ENCODE measurements around the gene FUT6. TPM values are rescaled to one million over a fixed set of nuclear protein-coding genes. Genes with fewer than 3 reads are reported as not detected.
A peak's percentile ranks its signal among the peaks of the same experiment; 100 is the strongest.
"Not testable (repeated sequence)": the region's sequence is repeated elsewhere in the genome, so short reads cannot be mapped to it uniquely, and the experiment has no call there.

The FUT6 gene, protein sequence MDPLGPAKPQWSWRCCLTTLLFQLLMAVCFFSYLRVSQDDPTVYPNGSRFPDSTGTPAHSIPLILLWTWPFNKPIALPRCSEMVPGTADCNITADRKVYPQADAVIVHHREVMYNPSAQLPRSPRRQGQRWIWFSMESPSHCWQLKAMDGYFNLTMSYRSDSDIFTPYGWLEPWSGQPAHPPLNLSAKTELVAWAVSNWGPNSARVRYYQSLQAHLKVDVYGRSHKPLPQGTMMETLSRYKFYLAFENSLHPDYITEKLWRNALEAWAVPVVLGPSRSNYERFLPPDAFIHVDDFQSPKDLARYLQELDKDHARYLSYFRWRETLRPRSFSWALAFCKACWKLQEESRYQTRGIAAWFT
- total RNA-seq (2014; rRNA removed; shearing (Covaris generic)), result not detected in 2 replicates

DNA sequence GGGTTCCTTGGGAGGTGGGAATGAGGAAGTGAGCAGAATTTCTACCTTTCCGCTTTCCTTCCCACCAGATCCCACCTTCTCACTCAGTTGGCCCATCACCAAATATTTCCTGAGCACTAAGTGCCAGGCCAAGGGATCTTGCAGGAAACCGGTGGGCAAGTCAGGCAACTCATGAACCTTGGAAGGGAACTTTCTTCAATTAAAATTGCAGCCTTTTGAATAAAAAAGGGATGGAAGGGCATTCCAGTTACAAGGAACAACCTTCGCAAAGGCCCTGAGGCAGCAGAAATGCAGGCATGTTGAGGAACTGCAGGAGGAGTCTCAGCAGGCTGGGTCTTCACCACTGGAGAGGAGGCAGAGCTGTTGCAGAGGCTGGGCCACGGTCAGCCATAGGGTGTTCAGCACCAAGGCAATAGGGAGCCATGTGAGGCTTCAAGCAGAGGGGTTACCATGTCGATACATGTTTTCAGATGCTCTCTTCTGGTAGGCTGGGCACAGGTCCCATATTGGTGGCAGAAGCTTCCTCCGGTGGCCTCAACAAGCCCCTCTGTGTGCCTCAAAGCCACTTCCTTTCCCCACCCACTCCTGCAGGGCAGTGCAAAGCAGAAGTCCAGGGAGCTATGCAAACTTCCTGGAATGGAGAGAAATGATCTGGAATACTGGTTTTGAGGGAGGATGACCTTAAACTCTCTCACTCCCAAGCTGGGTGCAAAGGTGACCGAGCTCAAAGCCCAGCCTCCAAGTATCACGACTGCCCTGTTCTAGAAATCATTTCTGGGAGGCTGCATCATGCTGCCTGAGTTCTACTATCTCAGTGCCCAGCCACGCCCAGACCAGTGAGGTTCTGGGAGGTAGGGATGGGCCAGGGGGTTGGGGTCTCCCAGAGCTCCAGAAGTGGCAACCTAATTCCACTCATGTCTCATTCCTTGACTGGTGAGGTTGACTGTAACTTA, at the start of gene FUT6:
TSS of gene FUT6 (minus strand) at position 638 of the 953 bp plus-strand sequence. CDS start 7,135 bp downstream, outside the sequence.
- DNase-seq (ENCODE audit: low read depth), result no peak

DNA sequence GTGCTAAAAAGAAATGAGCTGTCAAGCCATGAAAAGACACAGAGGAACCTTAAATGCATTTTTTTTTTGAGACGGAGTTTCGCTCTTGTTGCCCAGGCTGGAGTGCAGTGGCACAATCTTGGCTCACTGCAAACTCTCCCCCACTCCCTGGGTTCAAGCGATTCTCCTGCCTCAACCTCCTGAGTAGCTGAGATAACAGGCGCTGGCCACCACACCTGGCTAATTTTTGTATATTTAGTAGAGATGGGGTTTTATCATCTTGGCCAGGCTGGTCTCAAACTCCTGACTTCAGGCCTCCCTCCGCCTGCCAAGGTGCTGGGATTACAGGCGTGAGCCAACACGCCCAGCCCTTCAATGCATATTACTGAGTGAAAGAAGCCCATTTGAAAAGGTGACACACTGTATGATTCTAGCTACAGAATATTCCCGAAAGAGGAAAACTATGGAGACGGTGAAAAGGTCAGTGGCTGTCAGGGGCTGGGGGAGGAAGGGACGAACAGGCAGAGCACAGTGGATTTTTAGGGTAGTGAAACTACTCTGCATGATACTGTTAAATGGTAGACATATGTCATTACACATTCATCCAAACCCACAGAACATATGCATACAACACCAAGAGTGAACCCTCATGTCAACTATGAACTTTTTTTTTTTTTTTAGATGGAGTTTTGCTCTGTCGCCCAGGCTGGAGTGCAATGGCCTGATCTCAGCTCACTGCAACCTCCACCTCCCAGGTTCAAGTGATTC, 44.7 kb upstream of the FUT6 start:
- DNase-seq (ENCODE audit: low read depth), result not testable (repeated sequence)

DNA sequence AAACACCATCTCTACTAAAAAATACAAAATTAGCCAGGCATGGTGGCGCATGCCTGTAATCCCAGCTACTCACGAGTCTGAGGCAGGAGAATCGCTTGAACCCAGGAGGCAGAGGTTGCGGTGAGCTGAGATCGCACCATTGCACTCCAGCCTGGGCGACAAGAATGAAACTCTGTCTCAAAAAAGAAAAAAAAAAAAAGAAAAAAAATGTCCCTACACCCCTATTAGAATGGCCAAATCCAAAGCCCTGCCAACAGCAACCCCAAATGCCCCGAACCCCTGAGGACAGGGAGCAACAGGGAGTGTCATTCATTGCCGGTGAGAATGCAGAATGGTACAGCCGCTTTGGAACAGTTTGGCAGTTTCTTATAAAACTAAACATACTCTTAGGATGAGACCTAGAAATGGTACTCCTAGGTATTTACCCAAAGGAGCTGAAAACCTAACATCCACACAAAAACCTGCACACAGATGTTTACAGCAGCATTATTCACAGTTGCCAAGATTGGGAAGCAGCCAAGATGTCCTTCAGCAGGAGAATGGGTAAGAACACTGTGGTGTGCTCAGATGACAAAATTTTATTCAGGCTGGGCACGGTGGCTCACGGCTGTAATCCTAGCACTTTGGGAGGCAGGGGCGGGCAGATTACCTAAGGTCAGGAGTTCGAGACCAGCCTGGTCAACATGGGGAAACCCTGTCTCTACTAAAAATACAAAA, 43.8 kb upstream of the FUT6 start:
- not testable (repeated sequence) for DNase-seq (ENCODE audit: low read depth)

DNA sequence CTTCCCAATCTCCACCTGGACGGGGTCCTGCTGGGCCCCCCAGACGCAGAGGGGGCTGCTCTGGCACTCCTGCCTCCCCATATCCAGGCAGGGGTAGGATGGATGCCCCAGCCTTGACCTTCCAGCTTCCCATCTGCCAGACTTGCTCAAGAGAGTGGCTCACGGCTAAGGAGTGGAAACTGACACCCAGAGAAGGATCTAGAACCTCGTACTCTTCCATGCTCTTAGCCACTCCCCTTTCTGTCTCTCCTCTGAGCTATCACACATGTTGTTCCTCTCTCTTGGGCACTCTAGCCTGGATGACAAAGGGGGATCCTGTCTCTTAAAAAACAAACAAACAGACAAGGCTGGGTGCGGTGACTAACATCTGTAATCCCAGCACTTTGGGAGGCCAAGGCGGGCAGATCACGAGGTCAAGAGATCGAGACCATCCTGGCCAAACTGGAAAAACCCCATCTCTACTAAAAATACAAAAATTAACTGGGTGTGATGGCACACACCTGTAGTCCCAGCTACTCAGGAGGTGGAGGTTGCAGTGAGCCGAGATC, 43.0 kb upstream of the FUT6 start:
- peak; percentile 15 for DNase-seq (ENCODE audit: low read depth)

DNA sequence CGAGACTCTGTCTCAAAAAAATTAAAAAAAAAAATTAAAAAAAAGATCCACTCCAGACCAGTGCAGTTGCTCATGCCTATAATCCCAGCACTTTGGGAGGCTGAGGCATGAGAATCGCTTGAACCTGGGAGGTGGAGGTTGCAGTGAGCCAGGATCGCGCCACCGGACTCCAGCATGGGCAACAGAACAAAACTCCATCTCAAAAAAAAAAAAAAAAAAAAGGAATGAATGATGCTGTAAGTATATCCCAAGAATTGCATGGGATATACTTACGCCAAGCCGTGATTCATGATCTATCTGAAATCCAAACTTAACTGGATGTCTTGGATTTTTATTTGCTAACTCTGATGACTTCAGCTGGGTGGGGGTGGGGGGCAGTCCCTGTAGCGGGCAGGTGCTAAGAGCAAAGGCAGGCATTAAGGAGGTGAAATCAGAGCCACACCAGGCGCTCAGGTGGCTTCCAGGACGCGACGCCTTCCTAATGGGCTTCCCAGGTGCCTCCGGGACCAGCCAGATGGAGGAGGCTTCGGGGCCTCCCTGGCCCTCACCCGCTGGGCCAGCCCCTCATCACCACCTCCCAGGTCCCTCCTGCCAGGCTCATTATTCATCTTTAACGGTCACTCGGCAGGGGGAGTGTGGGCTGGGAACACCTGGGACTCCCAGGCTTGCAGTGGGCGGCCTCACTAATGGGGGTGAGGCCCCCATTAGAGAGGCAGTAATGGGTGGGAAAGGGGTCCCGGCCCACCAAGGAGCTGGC, 42.2 kb upstream of the FUT6 start:
- DNase-seq (ENCODE audit: low read depth), result no peak

DNA sequence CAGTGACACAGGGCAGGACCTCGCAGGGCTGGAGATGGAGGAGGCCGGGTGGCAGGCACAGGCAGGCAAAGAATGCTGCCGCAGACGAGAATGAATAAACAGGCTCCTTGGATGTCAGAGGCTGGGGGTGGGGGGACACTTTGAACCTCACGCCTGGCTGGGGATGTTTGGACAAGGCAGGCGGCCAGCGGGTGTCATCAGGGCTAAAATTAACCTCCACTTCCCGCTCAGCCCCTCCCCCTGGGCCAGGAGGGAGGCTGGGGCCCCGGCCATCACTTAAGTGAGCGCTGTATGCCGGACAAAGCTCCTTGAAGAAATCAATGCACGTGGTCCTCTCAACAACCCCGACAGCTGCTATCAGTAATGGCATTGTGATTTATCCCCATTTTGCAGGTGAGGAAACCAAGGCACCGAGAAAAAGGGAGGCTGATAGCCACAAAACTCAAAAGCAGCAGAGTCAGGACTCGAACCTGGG, 41.1 kb upstream of the FUT6 start:
- DNase-seq (ENCODE audit: low read depth), result peak; percentile 28

DNA sequence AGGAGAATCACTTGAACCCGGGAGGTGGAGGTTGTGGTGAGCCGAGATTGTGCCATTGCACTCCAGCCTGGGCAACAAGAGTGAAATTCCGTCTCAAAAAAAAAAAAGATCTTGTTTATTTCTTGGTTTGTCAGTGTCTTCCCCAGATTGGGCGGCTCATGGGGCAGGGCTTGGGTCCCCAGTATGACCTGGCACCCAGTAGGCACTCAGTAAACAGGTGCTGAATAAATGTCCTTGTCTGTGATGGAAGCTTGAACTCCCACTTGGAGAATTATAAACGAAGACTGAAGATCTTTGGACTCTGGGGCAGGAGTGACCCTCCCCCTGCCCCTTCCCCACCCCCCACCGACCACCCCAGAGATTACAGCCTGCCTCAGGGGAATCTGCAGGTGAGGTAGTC, 40.7 kb upstream of the FUT6 start:
- no peak for DNase-seq (ENCODE audit: low read depth)

DNA sequence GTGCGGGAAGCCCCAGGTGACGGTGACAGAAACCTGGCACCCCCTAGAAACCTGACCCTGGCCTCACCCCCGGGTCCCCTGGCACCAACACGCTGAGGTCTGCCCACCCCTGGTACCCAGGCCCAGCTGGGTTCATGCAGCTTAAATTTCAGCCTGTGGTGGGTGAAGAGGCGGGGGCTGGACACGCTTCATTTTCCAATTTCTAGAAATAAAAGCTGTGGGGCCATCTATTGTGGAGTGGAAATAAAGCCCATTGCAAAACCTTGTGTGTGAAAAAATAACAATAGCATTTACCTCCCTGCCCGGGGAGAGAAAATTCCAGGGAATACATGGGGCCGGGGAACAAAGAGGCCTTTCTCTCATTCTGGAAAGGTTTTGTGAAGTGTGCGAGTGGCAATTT, 38.4 kb upstream of the FUT6 start:
- DNase-seq (ENCODE audit: low read depth), result no peak

DNA sequence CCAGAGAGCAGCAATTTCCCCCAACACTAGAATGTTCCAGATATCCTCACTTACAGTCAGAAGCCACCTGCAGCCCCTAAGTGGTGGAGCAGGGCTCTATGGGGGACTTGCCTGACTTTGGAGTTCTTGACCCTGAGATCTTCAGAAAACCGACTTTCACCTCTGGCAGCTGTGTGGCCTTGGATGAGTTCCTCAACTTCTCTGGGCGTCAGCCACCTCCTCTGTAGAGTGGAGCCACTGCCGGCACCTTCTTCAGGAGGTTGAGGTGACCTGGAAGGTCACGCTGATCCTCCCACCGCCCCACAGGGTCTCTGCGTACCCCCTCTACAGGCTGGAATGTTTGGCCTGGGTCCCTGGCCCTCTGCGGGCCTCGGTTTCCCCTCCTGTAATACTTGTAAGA, 37.9 kb upstream of the FUT6 start:
- no peak for DNase-seq (ENCODE audit: low read depth)

DNA sequence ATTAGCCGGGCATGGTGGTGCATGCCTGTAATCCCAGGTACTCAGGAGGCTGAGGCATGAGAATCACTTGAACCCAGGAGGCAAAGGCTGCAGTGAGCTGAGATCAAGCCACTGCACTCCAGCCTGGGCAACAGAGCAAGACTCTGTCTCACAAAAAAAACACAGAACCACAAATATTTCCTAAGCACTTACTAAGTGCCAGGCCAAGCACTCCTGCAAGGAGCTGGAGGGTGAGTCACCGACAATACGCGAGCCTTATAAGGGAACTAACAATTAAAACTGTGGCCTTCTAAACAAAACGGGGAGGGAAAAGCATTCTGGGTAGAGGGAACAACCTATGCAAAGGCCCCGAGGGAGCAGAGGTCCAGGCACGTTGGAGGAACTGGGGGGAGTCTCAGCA, 35.0 kb upstream of the FUT6 start:
- DNase-seq (ENCODE audit: low read depth), result peak; percentile 65

DNA sequence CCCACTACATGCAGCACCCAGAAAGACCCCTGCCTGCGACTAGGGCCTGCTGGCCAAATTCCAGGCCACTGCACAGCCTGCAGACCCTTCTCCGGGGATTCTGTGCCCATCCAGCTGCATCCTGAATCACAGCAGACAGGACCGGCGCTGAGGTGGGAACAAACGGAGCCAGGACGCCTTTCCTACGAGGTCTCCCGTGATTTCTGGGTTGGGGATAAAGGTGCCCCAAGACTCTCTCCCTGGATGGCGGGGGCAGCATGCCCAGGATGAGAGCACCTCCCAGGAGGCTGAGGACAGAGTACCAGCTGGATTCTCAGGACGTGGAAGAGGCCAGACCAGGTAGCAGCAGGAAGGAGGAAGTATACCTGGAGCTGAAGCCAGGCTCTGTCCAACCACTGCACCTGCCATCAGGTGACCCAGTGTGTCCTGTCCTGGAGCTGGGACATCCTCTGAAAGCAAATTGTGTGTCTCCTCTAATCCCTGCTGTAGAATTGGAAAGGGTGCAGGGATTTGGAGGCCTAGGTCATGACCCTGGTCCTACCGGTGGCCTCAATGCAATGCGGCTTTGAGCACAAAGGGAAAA, 34.2 kb upstream of the FUT6 start:
- DNase-seq (ENCODE audit: low read depth), result no peak

DNA sequence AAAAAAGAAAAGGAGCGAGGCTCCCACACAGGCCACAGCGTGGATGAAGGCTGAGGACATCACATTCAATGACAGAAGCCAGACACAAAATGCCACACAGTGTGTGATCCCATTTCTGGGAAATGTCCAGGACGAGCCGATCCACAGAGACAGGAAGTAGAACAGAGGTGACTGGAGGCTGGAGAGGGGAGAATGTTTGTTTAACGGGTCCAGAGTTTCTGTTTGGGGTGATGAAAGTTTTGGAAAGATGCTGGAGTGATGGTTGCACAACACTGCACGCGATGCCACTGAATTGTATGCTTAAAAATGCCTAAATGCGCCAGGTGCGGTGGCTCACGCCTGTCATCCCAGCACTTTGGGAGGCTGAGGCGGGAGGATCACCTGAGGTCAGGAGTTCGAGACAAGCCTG, 31.5 kb upstream of the FUT6 start:
- no peak for DNase-seq (ENCODE audit: low read depth)

DNA sequence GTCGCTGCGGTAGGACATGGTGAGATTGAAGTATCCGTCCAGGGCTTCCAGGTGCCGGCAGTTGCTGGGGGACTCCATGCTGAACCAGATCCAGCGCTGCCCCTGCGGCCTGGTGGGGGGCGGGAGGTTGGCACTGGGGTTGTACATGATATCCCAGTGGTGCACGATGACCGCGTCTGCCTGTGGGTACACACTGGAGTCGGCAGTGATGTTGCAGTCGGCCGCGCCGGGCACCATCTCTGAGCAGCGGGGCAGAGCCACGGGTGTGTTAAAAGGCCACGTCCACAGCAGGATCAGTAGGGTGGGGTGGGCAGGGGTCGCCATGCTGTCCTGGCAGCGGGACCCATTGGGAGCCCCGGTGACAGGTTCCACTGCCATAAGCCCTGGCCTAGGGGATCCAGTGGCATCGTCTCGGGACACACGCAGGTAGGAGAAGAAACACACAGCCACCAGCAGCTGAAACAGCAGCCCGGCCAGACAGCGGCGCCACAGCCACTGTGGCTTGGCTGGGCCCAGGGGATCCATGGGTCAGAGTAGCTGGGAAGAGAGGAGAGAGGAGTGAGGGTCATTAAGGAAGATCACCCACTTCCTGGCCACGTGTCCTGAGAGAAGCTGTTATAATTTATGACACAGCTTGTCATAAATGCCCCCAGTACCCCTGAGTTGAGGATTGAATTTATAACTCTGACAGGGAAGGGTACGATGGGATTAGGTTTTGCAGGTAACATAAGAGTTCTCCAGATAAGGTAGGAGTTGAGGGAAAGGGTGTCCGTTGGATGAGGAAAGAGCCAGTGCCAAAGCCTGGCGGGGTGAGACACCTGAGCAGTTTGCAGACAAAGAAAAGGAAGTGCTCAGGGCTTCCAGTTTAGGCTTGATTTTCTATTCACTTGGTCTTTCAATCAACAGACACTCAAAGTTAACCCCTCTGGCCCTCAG, 28.0 kb upstream of the FUT6 start:
- no peak for DNase-seq (ENCODE audit: low read depth)

DNA sequence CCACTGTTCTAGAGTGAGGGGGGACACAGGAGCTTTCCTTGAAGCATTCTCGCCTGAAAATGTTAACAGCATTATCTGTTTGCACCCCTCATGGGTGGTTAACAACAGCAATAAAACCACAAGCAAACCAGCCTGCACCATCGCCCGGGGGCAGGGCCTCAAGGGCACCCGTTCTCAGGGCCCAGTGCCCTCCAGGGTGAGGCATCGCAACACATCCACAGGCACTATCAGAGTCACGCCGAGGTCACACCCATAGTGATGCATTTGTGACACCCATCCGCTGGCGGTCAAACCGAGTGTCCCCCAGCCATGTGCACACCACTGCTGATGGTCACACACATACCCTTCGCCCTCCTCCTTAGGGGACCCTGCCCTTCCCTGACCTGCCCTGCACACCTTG, 26.3 kb upstream of the FUT6 start:
- DNase-seq (ENCODE audit: low read depth), result no peak

DNA sequence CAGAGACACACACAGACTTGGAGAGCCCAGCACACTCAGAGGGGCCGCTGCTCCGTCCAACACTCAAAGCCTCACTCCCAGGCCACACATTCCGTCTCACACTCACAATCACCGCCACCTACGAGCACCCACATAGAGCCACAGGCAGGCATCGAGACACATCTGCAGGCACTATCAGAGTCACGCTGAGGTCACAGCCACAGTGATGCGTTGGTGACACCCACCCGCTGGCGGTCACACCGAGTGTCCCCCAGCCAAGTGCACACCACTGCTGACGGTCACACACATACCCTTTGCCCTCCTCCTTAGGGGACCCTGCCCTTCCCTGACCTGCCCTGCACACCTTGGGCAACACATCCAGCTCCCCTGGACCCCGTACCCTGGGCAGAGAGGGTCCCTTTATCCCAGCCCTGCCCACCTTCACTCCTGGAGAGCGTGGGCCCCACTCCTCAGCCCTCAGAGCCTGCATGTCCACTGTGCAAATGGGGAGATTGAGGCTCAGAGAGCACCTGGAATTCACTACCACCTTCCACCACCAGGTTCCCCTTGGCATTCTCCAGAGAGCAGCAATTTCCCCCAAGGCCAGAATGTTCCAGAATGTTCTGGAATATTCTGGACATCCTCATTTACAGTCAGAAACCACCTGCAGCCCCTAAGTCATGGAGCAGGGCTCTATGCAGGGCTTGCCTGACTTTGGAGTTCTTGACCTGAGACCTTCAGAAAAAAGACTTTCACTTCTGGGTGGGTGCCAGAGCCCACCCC, 25.4 kb upstream of the FUT6 start:
- no peak for DNase-seq (ENCODE audit: low read depth)

DNA sequence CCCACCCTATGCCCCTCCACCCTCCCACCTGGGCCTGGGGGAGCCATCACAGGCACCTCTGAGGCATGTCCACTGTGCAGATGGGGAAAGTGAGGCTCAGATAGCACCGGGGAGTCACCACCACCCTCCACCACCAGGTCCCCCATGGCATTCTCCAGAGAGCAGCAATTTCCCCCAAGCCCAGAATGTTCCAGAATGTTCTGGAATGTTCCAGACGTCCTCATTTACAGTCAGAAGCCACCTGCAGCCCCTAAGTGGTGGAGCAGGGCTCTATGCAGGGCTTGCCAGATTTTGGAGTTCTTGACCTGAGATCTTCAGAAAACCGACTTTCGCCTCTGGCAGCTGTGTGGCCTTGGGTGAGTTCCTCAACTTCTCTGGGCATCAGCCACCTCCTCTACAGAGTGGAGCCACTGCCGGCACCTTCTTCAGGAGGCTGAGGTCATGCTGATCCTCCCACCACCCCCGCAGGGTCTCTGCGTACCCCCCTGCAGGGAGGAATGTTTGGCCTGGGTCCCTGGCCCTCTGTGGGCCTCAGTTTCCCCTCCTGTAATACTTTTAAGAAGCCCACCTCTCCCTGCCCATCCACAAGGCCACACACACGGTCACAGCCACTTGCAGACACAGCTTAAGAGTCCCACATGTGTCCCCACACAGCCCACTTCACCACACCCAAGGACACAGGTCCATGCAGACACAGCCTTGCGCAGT, 24.7 kb upstream of the FUT6 start:
- no peak for DNase-seq (ENCODE audit: low read depth)

DNA sequence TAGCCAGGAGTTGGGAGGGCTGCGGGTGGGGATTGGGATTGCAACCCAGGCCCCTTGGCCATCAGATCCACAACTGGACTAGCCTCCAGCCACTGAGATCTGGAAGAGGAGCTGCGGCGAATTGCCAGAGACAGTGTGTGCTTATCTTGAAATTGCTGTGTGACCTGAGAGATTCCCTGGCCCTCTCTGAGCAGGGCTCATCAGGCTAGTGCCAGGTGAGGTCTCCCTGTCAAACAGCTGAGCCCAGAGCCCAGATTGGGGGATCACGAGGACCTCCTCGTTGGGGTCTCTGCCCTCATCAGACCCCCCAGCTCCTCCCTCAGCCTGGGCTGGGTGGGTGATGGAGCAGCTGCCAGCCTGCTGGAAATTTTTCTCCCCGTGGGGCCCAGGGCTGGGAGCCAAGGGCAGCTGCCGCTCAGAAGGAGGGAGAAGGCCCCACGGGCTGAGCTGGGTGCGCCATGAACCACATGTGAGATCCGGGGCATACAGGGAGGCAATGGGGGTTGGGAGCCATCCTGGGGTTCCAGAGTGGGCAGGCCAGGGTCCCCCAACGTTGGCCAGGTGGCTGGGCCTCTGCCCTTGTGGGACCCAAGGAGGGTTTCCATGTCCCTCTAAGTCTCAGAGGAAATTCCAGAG, 23.6 kb upstream of the FUT6 start:
- no peak for DNase-seq (ENCODE audit: low read depth)

All from RPMI7951 (cell line).